AG09309 (cell line): ENCODE data around the gene KCNK5.

ENCODE experiments used
- DNase-seq: peaks from one replicate; pipeline ENCODE4 v3.0.0-alpha.2; 2010; ENCODE audit warnings: low read depth
- H3K4me3 ChIP-seq: 2 replicates; pipeline ENCODE4 v1.5.1; 2011; ENCODE audit warnings: mild to moderate bottlenecking, low read depth, low read length, moderate library complexity; ENCODE audit not compliant: control insufficient read depth
- TF ChIP-seq, protein P1 (sequence below): IDR thresholded peaks from 2 replicates; pipeline ENCODE4 v1.5.1; 2011; ENCODE audit warnings: mild to moderate bottlenecking, low read depth, low read length, inconsistent platforms; ENCODE audit not compliant: insufficient read depth, control insufficient read depth; ENCODE audit errors: missing control alignments

The KCNK5 gene

DNA sequence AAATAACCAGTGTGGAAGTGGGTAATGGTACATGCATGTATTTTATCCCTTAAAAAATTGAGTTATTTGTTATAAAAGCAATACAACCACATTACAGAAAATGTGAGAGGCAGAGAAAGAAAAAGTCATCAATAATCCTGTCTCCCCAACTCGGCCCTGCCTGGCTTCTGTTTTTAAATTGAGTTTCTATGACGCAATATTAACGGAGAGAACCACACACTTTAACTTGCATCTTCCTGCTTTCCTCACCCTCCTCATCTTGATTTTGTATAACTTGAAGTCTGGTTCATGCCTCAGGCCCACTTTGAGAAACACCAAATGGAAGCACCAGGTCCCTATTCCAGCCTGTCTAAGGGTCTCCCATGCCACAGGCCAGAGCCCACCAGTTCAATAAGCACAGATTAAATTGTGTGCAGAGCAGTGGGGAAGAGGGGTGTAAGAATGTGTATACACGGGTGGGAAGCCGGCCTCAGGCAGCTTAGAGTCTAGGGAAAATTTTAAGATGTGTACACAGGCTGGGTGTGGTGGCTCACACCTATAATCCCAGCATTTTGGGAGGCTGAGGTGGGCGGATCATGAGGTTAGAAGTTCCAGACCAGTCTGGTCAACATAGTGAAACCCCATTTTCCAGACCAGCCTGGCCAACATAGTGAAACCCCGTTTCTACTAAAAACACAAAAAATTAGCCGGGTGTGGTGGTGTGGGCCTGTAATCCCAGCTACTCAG lies 15.9 kb downstream of the KCNK5 start:
- no peak for DNase-seq
- H3K4me3 ChIP-seq = no peak overlapping the region
- TF ChIP-seq, protein P1, sequence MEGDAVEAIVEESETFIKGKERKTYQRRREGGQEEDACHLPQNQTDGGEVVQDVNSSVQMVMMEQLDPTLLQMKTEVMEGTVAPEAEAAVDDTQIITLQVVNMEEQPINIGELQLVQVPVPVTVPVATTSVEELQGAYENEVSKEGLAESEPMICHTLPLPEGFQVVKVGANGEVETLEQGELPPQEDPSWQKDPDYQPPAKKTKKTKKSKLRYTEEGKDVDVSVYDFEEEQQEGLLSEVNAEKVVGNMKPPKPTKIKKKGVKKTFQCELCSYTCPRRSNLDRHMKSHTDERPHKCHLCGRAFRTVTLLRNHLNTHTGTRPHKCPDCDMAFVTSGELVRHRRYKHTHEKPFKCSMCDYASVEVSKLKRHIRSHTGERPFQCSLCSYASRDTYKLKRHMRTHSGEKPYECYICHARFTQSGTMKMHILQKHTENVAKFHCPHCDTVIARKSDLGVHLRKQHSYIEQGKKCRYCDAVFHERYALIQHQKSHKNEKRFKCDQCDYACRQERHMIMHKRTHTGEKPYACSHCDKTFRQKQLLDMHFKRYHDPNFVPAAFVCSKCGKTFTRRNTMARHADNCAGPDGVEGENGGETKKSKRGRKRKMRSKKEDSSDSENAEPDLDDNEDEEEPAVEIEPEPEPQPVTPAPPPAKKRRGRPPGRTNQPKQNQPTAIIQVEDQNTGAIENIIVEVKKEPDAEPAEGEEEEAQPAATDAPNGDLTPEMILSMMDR = no peak

DNA sequence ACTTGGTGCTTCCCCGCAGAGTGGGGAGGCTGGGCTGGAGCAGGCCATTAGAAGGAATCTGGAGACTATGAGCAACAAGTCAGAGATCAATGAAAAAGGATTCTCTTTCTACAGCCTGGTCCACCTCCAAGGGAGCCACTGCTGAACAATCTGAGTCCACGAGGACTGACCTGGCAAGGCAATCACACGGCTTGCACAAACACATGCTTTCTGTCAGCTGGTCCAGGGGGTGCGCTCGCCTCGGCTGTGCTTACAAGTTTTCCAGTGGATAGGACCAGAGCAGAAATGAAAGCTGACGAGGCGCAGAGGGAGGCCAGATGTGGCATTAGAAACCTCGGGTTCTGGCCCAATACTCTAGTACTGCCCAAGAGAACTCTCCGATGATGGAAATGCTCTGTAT lies 18.1 kb downstream of the KCNK5 start:
- H3K4me3 ChIP-seq = no peak overlapping the region
- no peak for DNase-seq
- TF ChIP-seq, protein P1 = no peak

DNA sequence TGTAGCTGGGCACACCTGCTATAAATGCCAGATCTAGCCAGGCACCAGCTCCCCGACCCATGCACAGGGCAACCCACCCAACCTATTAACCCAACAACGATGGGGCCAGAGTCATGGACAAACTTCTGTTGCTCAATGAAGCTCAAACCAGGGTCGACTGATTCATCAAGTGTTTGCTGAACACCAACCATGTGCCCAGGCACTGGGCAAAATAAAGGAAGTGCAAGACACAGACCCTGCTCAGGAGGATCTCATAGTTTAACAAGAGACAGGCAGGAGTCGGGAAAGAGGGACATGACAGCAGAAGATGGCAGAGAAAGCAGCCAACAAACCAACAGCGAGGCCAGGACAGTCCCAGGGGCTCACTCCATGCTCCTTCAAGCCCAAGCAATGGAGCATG lies 18.8 kb downstream of the KCNK5 start:
- no peak overlapping the region for H3K4me3 ChIP-seq
- no peak for DNase-seq
- TF ChIP-seq, protein P1 = no peak

DNA sequence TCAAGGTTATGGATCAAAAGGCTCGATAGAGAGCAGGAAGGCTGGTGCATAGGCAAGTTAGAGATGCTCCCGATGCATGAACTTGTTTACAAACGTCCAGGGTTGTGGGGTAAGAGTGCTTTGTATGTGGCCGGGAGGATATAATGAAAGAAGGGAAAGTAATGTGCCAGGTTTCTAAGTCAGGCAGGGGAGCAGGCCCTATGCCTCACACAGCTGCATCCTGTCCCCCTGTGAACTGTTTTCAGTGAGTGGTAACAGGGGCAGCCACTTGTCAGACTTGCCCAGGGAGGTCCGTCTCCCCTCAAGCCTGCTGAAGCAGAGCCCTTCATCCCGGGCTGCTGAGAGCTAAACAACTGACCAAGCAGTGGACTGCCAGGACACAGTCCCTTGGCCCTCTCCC lies 19.4 kb downstream of the KCNK5 start:
- TF ChIP-seq, protein P1 = no peak
- DNase-seq = no peak
- no peak overlapping the region for H3K4me3 ChIP-seq

DNA sequence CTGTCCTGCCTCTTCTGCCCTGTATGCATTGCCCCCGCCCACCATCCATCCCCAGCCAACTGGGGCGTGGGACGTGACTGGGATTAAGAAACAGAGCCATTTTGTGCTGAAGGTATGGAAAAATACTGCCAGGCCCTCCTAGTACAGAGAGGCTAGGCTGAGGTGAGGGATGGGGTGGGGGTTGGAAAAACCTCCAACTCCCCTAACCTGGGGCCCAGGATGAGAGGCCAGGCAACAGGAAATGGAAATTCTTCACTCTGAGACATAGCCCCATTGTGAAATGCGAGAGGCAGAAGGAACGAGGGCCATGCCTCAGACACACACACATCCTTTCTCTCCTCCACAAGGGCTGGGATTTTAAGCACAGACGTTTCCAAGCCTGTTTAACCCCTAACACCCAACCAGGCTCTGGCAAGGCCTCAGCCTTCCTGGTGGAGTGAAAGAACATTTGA lies 19.9 kb downstream of the KCNK5 start:
- no peak for DNase-seq
- no peak overlapping the region for H3K4me3 ChIP-seq
- TF ChIP-seq, protein P1 = no peak

DNA sequence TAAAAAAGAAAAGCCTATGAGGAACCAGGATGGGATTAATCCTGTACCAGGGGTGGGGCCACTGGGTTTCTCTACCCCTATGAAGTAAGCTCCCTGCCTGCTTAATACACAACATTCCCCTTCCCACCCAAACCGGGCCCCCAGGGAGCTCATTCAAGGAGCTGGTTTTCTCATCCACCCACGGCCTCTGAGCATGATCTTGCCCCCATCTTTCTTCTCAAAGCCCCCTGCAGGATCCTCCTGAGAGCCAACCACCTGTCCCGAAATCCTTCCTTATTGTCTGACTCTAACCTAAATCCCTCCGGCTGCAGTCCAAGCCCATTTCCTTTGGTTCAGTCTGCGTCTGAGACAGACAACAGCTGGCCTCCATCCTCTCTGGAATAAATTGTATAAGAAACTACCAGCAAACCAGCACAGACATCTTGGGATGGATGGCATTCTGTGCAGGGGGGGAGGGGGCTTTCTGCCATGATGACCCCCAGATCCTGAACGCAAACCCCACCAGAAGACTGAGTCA lies 21.0 kb downstream of the KCNK5 start:
- DNase-seq = no peak
- H3K4me3 ChIP-seq = no peak overlapping the region
- TF ChIP-seq, protein P1 = no peak
